GM12873 (cell line): ENCODE data around the gene PPCDC.

Experiments used
- CTCF ChIP-seq: IDR thresholded peaks from 2 replicates; pipeline ENCODE4 v1.5.1; 2012; ENCODE audit warnings: low read depth, mild to moderate bottlenecking, moderate library complexity, low read length, control low read depth; ENCODE audit not compliant: insufficient read depth; ENCODE audit errors: missing control alignments

PPCDC gene

GRCh38 chr15:75025548-75026260, 2.3 kb downstream of the PPCDC start:
- no peak for TF ChIP-seq CTCF

GRCh38 chr15:75027551-75027950, 4.2 kb downstream of the PPCDC start:
- no peak for TF ChIP-seq CTCF

- no peak for TF ChIP-seq CTCF
Measured at GRCh38 chr15:75028991-75029377, 5.6 kb downstream of the PPCDC start.

GRCh38 chr15:75029378-75030022, 6.1 kb downstream of the PPCDC start:
- peak; percentile 92 for TF ChIP-seq CTCF

- TF ChIP-seq CTCF, result no peak
Measured at GRCh38 chr15:75030023-75030413, 6.6 kb downstream of the PPCDC start.

- no peak for TF ChIP-seq CTCF
Measured at GRCh38 chr15:75030424-75030823, 7.0 kb downstream of the PPCDC start.

- no peak for TF ChIP-seq CTCF
Measured at GRCh38 chr15:75031848-75032247, 8.5 kb downstream of the PPCDC start.
